Measurements from ENCODE around the gene DDX5.

Gene DDX5

DNA sequence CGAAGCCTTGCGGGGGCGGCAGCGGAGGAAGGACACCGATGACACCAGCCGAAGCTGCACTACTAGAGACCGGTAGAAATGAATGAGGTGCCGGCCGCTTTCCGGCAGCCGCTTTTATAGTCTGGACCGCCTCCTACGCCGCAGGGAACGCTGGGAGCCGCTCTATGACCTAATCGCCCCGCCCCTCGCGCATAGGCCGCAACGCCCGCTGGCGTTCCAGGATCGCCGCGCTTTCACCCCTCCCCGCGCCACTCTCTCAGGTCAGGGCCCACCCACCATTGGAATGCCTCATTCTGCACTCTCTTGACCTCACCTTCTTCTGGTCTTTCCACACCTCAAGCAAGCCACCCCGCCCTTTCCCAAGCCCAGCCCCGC is at the start of gene DDX5 (continued):
- TF ChIP-seq, protein P1, sequence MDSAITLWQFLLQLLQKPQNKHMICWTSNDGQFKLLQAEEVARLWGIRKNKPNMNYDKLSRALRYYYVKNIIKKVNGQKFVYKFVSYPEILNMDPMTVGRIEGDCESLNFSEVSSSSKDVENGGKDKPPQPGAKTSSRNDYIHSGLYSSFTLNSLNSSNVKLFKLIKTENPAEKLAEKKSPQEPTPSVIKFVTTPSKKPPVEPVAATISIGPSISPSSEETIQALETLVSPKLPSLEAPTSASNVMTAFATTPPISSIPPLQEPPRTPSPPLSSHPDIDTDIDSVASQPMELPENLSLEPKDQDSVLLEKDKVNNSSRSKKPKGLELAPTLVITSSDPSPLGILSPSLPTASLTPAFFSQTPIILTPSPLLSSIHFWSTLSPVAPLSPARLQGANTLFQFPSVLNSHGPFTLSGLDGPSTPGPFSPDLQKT (IDR thresholded peaks at IDR 0.05; ENCODE audit: borderline replicate concordance, low read depth, low read length): no peak
- TF ChIP-seq KLF7 (tag by site-specific recombination; IDR thresholded peaks at IDR 0.05; ENCODE audit: borderline replicate concordance) (no peak; the same call in 1 of the 2 replicates), KLF10 (tag by site-specific recombination; IDR thresholded peaks at IDR 0.05) (no peak), MZF1 (tag by site-specific recombination; IDR thresholded peaks at IDR 0.05; ENCODE audit: borderline replicate concordance) (no peak), ZFP41 (tag by site-specific recombination; IDR thresholded peaks at IDR 0.05; ENCODE audit: borderline replicate concordance) (no peak), ZNF274 (IDR thresholded peaks at IDR 0.05; ENCODE audit: low read length) (no peak), ZNF274 (tag by site-specific recombination; IDR thresholded peaks at IDR 0.05; ENCODE audit: borderline replicate concordance) (no peak), ZSCAN23 (tag by site-specific recombination; IDR thresholded peaks at IDR 0.05) (no peak), ZNF175 (tag by site-specific recombination; IDR thresholded peaks at IDR 0.05) (no peak), ZNF843 (tag by site-specific recombination; IDR thresholded peaks at IDR 0.05) (no peak), ZNF626 (tag by site-specific recombination; IDR thresholded peaks at IDR 0.05) (no peak), KLF9 (tag by site-specific recombination; IDR thresholded peaks at IDR 0.05; ENCODE audit: low read depth) (peak; percentile 98), ZNF311 (tag by site-specific recombination; IDR thresholded peaks at IDR 0.05; ENCODE audit: borderline replicate concordance) (no peak), ZFP69B (tag by site-specific recombination; IDR thresholded peaks at IDR 0.05) (peak; percentile 65; the same call in 1 of the 2 replicates), ZNF2 (tag by site-specific recombination; IDR thresholded peaks at IDR 0.05) (no peak), PRDM1 (tag by site-specific recombination; IDR thresholded peaks at IDR 0.05) (peak; percentile 96), ZNF10 (tag by site-specific recombination; IDR thresholded peaks at IDR 0.05) (peak; percentile 31; the same call in 1 of the 2 replicates), ZNF621 (tag by site-specific recombination; IDR thresholded peaks at IDR 0.05) (no peak), GFI1B (tag by site-specific recombination; IDR thresholded peaks at IDR 0.05) (no peak), ZNF341 (tag by site-specific recombination; IDR thresholded peaks at IDR 0.05; ENCODE audit: low read depth) (no peak; the same call in 1 of the 2 replicates), ZNF324 (tag by site-specific recombination; IDR thresholded peaks at IDR 0.05) (no peak), KLF1 (tag by site-specific recombination; IDR thresholded peaks at IDR 0.05) (peak; percentile 99)
- TF ChIP-seq, protein P2, sequence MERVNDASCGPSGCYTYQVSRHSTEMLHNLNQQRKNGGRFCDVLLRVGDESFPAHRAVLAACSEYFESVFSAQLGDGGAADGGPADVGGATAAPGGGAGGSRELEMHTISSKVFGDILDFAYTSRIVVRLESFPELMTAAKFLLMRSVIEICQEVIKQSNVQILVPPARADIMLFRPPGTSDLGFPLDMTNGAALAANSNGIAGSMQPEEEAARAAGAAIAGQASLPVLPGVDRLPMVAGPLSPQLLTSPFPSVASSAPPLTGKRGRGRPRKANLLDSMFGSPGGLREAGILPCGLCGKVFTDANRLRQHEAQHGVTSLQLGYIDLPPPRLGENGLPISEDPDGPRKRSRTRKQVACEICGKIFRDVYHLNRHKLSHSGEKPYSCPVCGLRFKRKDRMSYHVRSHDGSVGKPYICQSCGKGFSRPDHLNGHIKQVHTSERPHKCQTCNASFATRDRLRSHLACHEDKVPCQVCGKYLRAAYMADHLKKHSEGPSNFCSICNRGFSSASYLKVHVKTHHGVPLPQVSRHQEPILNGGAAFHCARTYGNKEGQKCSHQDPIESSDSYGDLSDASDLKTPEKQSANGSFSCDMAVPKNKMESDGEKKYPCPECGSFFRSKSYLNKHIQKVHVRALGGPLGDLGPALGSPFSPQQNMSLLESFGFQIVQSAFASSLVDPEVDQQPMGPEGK (tag by site-specific recombination; IDR thresholded peaks at IDR 0.05): no peak
- TF ChIP-seq, protein P3, sequence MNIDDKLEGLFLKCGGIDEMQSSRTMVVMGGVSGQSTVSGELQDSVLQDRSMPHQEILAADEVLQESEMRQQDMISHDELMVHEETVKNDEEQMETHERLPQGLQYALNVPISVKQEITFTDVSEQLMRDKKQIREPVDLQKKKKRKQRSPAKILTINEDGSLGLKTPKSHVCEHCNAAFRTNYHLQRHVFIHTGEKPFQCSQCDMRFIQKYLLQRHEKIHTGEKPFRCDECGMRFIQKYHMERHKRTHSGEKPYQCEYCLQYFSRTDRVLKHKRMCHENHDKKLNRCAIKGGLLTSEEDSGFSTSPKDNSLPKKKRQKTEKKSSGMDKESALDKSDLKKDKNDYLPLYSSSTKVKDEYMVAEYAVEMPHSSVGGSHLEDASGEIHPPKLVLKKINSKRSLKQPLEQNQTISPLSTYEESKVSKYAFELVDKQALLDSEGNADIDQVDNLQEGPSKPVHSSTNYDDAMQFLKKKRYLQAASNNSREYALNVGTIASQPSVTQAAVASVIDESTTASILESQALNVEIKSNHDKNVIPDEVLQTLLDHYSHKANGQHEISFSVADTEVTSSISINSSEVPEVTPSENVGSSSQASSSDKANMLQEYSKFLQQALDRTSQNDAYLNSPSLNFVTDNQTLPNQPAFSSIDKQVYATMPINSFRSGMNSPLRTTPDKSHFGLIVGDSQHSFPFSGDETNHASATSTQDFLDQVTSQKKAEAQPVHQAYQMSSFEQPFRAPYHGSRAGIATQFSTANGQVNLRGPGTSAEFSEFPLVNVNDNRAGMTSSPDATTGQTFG (tag by site-specific recombination; IDR thresholded peaks at IDR 0.05; ENCODE audit: borderline replicate concordance): no peak
- TF ChIP-seq, protein P4, sequence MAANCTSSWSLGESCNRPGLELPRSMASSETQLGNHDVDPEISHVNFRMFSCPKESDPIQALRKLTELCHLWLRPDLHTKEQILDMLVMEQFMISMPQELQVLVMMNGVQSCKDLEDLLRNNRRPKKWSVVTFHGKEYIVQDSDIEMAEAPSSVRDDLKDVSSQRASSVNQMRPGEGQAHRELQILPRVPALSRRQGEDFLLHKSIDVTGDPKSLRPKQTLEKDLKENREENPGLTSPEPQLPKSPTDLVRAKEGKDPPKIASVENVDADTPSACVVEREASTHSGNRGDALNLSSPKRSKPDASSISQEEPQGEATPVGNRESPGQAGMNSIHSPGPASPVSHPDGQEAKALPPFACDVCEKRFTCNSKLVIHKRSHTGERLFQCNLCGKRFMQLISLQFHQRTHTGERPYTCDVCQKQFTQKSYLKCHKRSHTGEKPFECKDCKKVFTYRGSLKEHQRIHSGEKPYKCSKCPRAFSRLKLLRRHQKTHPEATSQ (tag by site-specific recombination; IDR thresholded peaks at IDR 0.05): no peak
- TF ChIP-seq, protein P5, sequence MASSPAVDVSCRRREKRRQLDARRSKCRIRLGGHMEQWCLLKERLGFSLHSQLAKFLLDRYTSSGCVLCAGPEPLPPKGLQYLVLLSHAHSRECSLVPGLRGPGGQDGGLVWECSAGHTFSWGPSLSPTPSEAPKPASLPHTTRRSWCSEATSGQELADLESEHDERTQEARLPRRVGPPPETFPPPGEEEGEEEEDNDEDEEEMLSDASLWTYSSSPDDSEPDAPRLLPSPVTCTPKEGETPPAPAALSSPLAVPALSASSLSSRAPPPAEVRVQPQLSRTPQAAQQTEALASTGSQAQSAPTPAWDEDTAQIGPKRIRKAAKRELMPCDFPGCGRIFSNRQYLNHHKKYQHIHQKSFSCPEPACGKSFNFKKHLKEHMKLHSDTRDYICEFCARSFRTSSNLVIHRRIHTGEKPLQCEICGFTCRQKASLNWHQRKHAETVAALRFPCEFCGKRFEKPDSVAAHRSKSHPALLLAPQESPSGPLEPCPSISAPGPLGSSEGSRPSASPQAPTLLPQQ (tag by site-specific recombination; IDR thresholded peaks at IDR 0.05): peak; percentile 81
- TF ChIP-seq, protein P6, sequence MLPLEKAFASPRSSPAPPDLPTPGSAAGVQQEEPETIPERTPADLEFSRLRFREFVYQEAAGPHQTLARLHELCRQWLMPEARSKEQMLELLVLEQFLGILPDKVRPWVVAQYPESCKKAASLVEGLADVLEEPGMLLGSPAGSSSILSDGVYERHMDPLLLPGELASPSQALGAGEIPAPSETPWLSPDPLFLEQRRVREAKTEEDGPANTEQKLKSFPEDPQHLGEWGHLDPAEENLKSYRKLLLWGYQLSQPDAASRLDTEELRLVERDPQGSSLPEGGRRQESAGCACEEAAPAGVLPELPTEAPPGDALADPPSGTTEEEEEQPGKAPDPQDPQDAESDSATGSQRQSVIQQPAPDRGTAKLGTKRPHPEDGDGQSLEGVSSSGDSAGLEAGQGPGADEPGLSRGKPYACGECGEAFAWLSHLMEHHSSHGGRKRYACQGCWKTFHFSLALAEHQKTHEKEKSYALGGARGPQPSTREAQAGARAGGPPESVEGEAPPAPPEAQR (tag by site-specific recombination; IDR thresholded peaks at IDR 0.05): no peak
